Heart left ventricle (tissue), 13 donors: ENCODE measurements around the gene PARP3.

Experiments used
- CTCF ChIP-seq, 12 donors: fragments of 200-600 bp; sonication (generic) in 4 of 12; IDR thresholded peaks; one replicate each; pipeline versions ENCODE4 v1.5.0 to v1.8.0; 2018 to 2022; ENCODE audit warnings: antibody characterized with exemption in 12 of 12, mild to moderate bottlenecking in 5 of 12
- POLR2A ChIP-seq, 2 donors: fragments of 450-650 bp; IDR thresholded peaks; one replicate each; pipeline ENCODE4 v1.6.1; 2017; ENCODE audit warnings: antibody characterized with exemption in 2 of 2, mild to moderate bottlenecking in 2 of 2, moderate library complexity in 2 of 2
- donor health status: ischemic (EF 13 %, LVEDD 7.1; RV severe dilation, severe dysfunction).
- donor health status: DM: no; HTN: yes; CAD: no.
- donor health status: DM: no; HTN: no; CAD: no.
- donor health status: ischemic (EF 25% LVEDD 6.9; RV normal size, moderate dysfunction).
- donor health status: ischemic (EF 25% LVEDD 5.7; RV mildly dilated, moderate dysfunction).
- donor health status: ischemic (EF 35%, LVEDD 5.7; RV mildly dilated, moderate dysfunction).
- donor health status: nonischemic (EF 11% LVEDD 7.7; RV severe dilation, severe dysfunction).
- donor health status: DM: yes; HTN: yes; CAD: no.
- donor health status: PGD.
- donor health status: ischemic (EF 29% LVEDD 5.4; RV normal size, mild dysfunction).
- donor health status: nonischemic (EF 23%, LVEDD 6.1; RV moderate dilation, normal function).

- TF ChIP-seq CTCF (IDR thresholded peaks at IDR 0.05): no peak
- TF ChIP-seq POLR2A (IDR thresholded peaks at IDR 0.05): no peak
Measured at GRCh38 chr3:51946796-51947195, 4.6 kb downstream of the PARP3 start.
